ENCODE results near the gene LRRC7. TPM values are rescaled to one million over a fixed set of nuclear protein-coding genes. Genes with fewer than 3 reads are reported as not detected.

Gene LRRC7
- total RNA-seq, 1 donor, result 0.09 TPM

DNA sequence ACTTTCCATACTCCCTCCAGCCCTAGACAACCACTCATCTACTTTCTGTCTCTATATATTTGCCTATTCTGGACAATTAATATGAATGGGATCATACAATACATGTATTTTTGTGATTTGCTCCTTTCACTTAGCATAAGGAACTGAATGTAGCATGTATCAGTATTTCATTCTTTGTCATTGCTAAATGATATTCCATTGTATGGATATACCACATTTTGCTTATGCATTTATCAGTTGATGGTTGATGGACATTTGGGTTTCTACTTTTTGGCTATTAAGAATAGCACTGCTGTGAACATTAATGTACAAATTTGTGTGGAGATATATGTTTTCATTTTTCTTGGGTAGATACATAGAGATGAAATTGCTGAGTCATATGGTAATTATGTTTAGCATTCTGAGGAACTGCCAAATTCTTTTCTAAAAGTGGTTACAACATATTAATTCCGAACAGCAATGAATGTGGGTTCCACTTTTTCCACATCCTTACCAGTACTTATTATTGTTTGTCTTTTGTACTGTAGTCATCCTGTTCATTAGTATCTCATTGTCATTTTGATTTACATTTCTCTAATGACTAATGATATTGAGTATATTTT, 516.7 kb downstream of the LRRC7 start:
- TF ChIP-seq, protein P1, sequence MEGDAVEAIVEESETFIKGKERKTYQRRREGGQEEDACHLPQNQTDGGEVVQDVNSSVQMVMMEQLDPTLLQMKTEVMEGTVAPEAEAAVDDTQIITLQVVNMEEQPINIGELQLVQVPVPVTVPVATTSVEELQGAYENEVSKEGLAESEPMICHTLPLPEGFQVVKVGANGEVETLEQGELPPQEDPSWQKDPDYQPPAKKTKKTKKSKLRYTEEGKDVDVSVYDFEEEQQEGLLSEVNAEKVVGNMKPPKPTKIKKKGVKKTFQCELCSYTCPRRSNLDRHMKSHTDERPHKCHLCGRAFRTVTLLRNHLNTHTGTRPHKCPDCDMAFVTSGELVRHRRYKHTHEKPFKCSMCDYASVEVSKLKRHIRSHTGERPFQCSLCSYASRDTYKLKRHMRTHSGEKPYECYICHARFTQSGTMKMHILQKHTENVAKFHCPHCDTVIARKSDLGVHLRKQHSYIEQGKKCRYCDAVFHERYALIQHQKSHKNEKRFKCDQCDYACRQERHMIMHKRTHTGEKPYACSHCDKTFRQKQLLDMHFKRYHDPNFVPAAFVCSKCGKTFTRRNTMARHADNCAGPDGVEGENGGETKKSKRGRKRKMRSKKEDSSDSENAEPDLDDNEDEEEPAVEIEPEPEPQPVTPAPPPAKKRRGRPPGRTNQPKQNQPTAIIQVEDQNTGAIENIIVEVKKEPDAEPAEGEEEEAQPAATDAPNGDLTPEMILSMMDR (IDR thresholded peaks at IDR 0.05; ENCODE audit: insufficient read depth, low read length), result no peak
- H3K4me3 ChIP-seq (ENCODE audit: low read depth, low read length), result no peak overlapping the region
- peak; percentile 13 for DNase-seq (ENCODE audit: low read depth)

DNA sequence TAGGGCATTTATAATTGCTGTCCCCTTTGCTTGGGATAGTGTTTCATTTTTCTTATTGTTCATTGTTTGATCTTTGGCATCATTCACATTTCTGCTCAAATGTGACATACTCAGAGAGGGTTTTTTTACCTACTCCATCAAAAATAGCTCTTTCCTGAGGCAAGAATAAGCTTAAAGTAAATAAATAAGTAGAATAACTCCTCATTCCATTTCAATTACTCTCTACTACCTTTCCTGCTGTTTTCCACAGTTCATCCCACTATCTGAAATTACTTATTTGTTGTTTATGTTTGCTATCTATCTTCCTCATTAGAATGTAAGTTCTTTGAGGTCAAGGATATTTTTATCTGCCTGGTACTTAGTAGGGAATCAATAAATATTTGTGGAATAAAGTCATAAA, 517.8 kb downstream of the LRRC7 start:
- H3K4me3 ChIP-seq (ENCODE audit: low read depth, low read length), result no peak overlapping the region
- DNase-seq (ENCODE audit: low read depth), result no peak
- TF ChIP-seq, protein P1 (IDR thresholded peaks at IDR 0.05; ENCODE audit: insufficient read depth, low read length), result no peak

DNA sequence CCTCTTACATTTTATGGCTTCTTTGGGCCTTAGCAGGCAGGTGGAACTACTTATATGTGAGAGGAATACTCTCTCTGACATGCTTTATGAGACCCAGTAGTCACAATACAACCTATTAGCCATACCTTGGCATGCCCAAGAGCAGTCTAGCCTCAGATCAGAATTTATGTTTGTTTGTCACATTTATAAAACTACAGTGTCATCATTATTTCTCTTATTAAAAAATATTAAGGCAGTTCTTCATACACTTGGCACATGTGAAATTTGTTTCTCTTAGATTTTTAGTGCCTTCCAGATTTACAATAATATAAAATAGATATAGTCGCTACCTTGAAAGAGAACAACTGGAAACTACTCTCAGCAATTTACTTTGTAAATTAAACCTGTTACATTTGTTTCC, 519.2 kb downstream of the LRRC7 start:
- no peak for DNase-seq (ENCODE audit: low read depth)
- H3K4me3 ChIP-seq (ENCODE audit: low read depth, low read length), result no peak overlapping the region
- TF ChIP-seq, protein P1 (IDR thresholded peaks at IDR 0.05; ENCODE audit: insufficient read depth, low read length), result no peak

DNA sequence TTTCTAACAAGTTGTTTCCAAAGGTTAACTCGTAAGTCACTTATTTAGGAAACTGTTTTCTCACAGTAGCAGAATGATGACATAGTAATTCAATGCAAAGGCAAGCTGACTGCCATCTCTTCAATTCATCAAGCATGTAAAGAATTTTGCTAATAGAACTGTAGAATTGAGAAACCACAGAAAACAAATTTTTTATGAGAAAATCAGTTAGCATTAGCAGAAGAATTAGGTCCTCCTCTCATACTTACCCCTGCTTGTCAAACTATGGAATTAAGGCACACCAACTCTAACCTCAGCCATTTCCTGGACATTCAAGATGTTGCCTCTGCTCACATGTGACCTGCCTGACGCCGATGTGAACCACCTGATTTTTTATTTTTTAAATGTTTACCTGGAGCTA, 522.4 kb downstream of the LRRC7 start:
- TF ChIP-seq, protein P1 (IDR thresholded peaks at IDR 0.05; ENCODE audit: insufficient read depth, low read length), result no peak
- H3K4me3 ChIP-seq (ENCODE audit: low read depth, low read length), result no peak overlapping the region
- DNase-seq (ENCODE audit: low read depth), result no peak

DNA sequence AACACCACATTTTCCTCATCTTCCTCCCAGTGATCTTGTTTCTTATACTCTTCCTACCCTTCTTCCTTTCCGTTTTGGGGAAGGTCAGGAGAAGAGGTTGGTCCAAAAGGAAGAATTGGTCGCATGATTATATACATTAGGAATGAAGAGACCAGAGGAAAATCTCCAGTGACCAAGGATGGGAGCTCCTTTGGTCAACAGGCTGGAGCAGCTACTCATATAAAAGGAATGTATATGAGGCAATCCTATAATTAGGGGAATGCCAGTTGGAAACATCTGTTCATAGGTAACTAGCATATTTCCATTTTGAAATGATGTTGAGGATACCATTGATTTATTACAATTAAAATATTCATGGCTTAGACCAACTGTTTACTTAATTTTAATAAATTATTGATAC, 523.2 kb downstream of the LRRC7 start:
- H3K4me3 ChIP-seq (ENCODE audit: low read depth, low read length), result no peak overlapping the region
- peak; percentile 72 for DNase-seq (ENCODE audit: low read depth)
- TF ChIP-seq, protein P1 (IDR thresholded peaks at IDR 0.05; ENCODE audit: insufficient read depth, low read length), result no peak

DNA sequence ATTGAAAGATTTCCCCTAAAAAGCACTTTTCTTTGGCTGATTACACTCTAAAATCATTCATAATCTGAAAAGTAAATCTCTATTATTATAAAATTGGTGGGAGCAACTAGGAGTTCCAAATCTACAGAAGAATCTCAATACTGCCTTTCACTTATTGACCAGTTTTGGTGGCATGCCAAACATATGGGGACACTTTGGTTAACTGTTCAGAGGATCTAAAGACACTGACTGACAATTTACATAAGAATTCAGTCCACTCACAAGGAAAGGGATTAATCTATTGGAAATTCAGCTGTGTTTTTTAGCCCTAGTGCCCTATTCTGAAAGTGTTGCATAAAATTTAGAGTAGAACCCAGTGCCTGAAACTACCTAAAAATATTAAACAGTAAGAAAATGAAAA, 524.1 kb downstream of the LRRC7 start:
- H3K4me3 ChIP-seq (ENCODE audit: low read depth, low read length), result no peak overlapping the region
- TF ChIP-seq, protein P1 (IDR thresholded peaks at IDR 0.05; ENCODE audit: insufficient read depth, low read length), result no peak
- DNase-seq (ENCODE audit: low read depth), result no peak

DNA sequence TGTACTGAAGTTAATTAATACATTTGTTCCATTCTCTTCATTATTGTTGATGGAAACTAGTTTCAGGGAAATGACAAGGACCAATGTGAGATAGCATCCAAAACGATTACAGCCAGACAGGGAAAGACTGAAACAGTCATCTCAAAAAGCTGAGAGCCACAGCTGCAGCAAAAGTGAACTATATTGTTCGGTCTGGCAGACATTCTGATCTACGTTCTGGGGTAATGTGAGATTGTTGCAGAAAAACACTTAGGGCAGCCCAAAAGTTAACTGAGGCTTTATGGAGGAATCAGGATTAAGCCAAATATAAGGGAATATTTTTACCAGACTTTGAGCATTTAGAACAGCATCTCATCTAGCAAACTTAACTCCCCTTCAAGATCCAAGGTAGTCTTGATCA, 524.8 kb downstream of the LRRC7 start:
- no peak for DNase-seq (ENCODE audit: low read depth)
- H3K4me3 ChIP-seq (ENCODE audit: low read depth, low read length), result no peak overlapping the region
- TF ChIP-seq, protein P1 (IDR thresholded peaks at IDR 0.05; ENCODE audit: insufficient read depth, low read length), result no peak

Data from fibroblast of the aortic adventitia (primary cell).